Uterus (tissue), 4 donors: ENCODE measurements around the gene ROPN1B. TPM values are rescaled to one million over a fixed set of nuclear protein-coding genes. Genes with fewer than 3 reads are reported as not detected.
"Not testable (repeated sequence)": the region's sequence is repeated elsewhere in the genome, so short reads cannot be mapped to it uniquely, and the experiment has no call there.

Source experiments
- DNase-seq, 2 donors: peaks; one replicate each; pipeline ENCODE4 v3.0.0-alpha.2; 2019 to 2020
- H3K27ac ChIP-seq, 2 donors: fragments of 200-600 bp; sonication (generic); 1 replicate in 1 of 2; 2 replicates in 1 of 2; pipeline ENCODE4 v1.5.1; 2016 to 2018
- H3K27me3 ChIP-seq, 2 donors: fragments of 200-600 bp; sonication (generic); one replicate each; pipeline ENCODE4 v1.5.1; 2018 to 2019; ENCODE audit warnings: control low read depth in 1 of 2
- H3K36me3 ChIP-seq, 2 donors: fragments of 200-600 bp; sonication (generic); one replicate each; pipeline ENCODE4 v1.5.1; 2019; ENCODE audit warnings: control low read depth in 1 of 2
- H3K4me1 ChIP-seq, 2 donors: fragments of 200-600 bp; sonication (generic); one replicate each; pipeline ENCODE4 v1.5.1; 2018 to 2019; ENCODE audit warnings: control low read depth in 1 of 2
- H3K4me3 ChIP-seq, 2 donors: fragments of 200-600 bp; sonication (generic); 1 replicate in 1 of 2; 2 replicates in 1 of 2; pipeline ENCODE4 v1.5.1; 2018 to 2019; ENCODE audit warnings: mild to moderate bottlenecking in 1 of 2
- H3K9me3 ChIP-seq, 2 donors: fragments of 200-600 bp; sonication (generic); one replicate each; pipeline ENCODE4 v1.5.1; 2019; ENCODE audit warnings: control low read depth in 1 of 2
- CTCF ChIP-seq, 4 experiments: fragments of 200-600 bp in 2 of 4; fragments of 450-650 bp in 2 of 4; sonication (generic) in 2 of 4; IDR thresholded peaks; one replicate each; pipeline ENCODE4 v1.5.1; 2016 to 2019; ENCODE audit warnings: antibody characterized with exemption in 4 of 4, mild to moderate bottlenecking in 2 of 4, moderate library complexity in 1 of 4
- POLR2A ChIP-seq, 2 donors: fragments of 450-650 bp; IDR thresholded peaks; one replicate each; pipeline ENCODE4 v1.6.1; 2016; ENCODE audit warnings: antibody characterized with exemption in 2 of 2, mild to moderate bottlenecking in 1 of 2, moderate library complexity in 1 of 2
- intact Hi-C: fragments of 100-400 bp; cut with DNase I; formaldehyde crosslinking; loops from one replicate; pipeline ENCODE4 v1.15.1; 2023; ENCODE audit warnings: low total_unique reads
- total RNA-seq, 4 donors: library from RNA; depleted of rRNA in 3 of 4; stranded (reverse); fragments of >200 nt in 3 of 4; gene quantifications; one replicate each; pipeline versions ENCODE4 v1.1.0 to v1.2.4, GENCODE V29; 2014 to 2023
- donor health status: DM: yes; HTN: yes; CAD: no.

The ROPN1B gene
- total RNA-seq, 4 donors from 2014 or later, result 0.70 TPM; not detected in 3

GRCh38 chr3:125971997-125972944, 3.3 kb downstream of the ROPN1B start:
- peak; percentile 32 to 51 for DNase-seq
- H3K27me3 ChIP-seq, intact Hi-C loops, H3K4me1 ChIP-seq, H3K27ac ChIP-seq, H3K36me3 ChIP-seq, H3K9me3 ChIP-seq: not testable (repeated sequence)
- peak overlapping the region; percentile 15 to 31 for H3K4me3 ChIP-seq
- peak; percentile 61 to 75 (median 68) for TF ChIP-seq CTCF (IDR thresholded peaks at IDR 0.05)

- H3K27me3 ChIP-seq, H3K4me1 ChIP-seq, intact Hi-C loops: not testable (repeated sequence)
Observed at GRCh38 chr3:125975245-125976002, 6.4 kb downstream of the ROPN1B start.

GRCh38 chr3:125976003-125976390, 7.0 kb downstream of the ROPN1B start:
- H3K36me3 ChIP-seq, DNase-seq, H3K27me3 ChIP-seq, H3K4me3 ChIP-seq, H3K4me1 ChIP-seq, H3K9me3 ChIP-seq, intact Hi-C loops, H3K27ac ChIP-seq: not testable (repeated sequence)

More at GRCh38 chr3:125975245-125976002, 6.4 kb downstream of the ROPN1B start:
- H3K9me3 ChIP-seq, DNase-seq, H3K4me3 ChIP-seq, H3K36me3 ChIP-seq, H3K27ac ChIP-seq: not testable (repeated sequence)

- H3K9me3 ChIP-seq, H3K4me3 ChIP-seq, H3K4me1 ChIP-seq, intact Hi-C loops, H3K27ac ChIP-seq, H3K36me3 ChIP-seq, DNase-seq, H3K27me3 ChIP-seq: not testable (repeated sequence)
Observed at GRCh38 chr3:125977104-125977503, 8.1 kb downstream of the ROPN1B start.

GRCh38 chr3:125984951-125985350, 16.0 kb downstream of the ROPN1B start:
- H3K27ac ChIP-seq, intact Hi-C loops, DNase-seq, H3K9me3 ChIP-seq, H3K27me3 ChIP-seq, H3K4me3 ChIP-seq, H3K4me1 ChIP-seq, H3K36me3 ChIP-seq: not testable (repeated sequence)

GRCh38 chr3:125990253-125990970, 21.4 kb downstream of the ROPN1B start:
- Histone ChIP-seq H3K4me1 (peaks cover 0 to 4% of the 10 kb centered on the region in 2 donors), H3K27me3 (no peaks in the 10 kb centered on the region), H3K36me3 (no peaks in the 10 kb centered on the region), H3K4me3 (peak overlapping the region; percentile 50 to 77), H3K9me3 (no peaks in the 10 kb centered on the region), H3K27ac (peak overlapping the region; percentile 81 to 82)
- TF ChIP-seq POLR2A (IDR thresholded peaks at IDR 0.05) (peak in 1 of 2 donors; percentile 49), CTCF (IDR thresholded peaks at IDR 0.05) (no peak)
- intact Hi-C loops, result no loop called here
- DNase-seq, result peak; percentile 85 to 96

GRCh38 chr3:125996751-125997150, 27.8 kb downstream of the ROPN1B start:
- H3K4me1 ChIP-seq, H3K36me3 ChIP-seq, H3K9me3 ChIP-seq, H3K27me3 ChIP-seq, intact Hi-C loops, H3K27ac ChIP-seq, H3K4me3 ChIP-seq, DNase-seq: not testable (repeated sequence)
